WI38 (cell line): Measurements from ENCODE around the gene NOL11.

Source experiments
- H3K4me3 ChIP-seq: 2 replicates; pipeline ENCODE4 v1.5.1; 2011; ENCODE audit warnings: low read depth, mild to moderate bottlenecking, control low read depth, low read length
- TF ChIP-seq, protein P1 (sequence below): IDR thresholded peaks from 2 replicates; pipeline ENCODE4 v1.5.1; 2012; ENCODE audit warnings: low read depth, mild to moderate bottlenecking, control low read depth, low read length

NOL11 gene

DNA sequence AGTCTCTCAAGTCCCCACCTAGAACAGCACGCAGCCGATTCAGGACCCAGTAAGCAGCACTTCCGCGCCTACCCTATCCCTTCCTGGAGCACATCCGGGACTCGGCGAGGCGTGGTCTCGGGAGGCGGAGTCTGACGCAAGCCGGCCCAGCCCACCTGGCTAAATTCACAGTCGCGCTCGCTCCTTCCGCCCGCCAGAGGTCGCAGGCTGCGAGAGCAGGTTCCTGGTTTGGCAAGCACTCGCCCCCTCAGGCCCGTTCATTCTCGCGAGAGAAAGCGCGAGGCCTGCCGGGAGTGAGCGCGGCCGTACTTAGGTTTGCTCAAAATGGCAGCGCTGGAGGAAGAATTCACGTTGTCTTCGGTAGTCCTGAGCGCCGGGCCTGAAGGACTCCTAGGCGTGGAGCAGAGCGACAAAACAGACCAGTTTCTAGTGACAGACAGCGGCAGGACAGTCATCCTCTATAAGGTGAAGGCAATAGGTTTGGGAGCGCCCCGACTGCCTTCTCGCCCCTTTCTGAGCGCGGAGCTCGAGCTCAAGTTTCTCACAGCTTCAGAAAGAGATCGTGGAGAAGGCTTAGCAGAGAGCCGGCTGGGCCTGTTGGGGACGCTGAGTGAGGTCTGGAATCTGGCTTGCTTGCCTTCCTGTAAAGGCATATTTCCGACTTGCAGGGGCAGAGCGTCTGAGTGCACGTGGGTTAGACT, at the start of gene NOL11:
TSS of gene NOL11 (plus strand) at position 313 of the 701 bp plus-strand sequence. CDS start at position 325, 12 bp downstream.
- TF ChIP-seq, protein P1, sequence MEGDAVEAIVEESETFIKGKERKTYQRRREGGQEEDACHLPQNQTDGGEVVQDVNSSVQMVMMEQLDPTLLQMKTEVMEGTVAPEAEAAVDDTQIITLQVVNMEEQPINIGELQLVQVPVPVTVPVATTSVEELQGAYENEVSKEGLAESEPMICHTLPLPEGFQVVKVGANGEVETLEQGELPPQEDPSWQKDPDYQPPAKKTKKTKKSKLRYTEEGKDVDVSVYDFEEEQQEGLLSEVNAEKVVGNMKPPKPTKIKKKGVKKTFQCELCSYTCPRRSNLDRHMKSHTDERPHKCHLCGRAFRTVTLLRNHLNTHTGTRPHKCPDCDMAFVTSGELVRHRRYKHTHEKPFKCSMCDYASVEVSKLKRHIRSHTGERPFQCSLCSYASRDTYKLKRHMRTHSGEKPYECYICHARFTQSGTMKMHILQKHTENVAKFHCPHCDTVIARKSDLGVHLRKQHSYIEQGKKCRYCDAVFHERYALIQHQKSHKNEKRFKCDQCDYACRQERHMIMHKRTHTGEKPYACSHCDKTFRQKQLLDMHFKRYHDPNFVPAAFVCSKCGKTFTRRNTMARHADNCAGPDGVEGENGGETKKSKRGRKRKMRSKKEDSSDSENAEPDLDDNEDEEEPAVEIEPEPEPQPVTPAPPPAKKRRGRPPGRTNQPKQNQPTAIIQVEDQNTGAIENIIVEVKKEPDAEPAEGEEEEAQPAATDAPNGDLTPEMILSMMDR: peak; percentile 88
- peak within 1 kb of the TSS; percentile 78 for H3K4me3 ChIP-seq

DNA sequence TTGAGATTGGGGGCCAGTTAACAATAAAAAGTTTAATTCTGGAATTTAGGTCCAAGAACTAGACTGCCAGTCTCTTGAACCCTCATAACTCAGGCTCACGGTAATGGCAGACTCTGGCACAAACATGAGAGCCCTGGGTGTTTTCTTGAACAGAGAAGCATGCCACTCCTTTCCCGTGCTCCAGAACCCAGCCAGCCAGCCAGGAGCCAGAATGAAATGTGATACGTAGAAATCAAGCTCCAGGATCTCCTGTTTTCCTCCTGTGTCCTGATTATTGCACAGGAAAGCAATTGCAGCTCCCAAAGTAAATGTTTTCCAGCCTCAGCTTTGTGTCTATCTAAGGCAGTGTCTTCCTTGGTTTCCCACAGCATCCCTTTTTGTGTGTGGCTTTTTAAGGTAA, 46.2 kb upstream of the NOL11 start:
- H3K4me3 ChIP-seq: no peak overlapping the region
- TF ChIP-seq, protein P1: no peak

DNA sequence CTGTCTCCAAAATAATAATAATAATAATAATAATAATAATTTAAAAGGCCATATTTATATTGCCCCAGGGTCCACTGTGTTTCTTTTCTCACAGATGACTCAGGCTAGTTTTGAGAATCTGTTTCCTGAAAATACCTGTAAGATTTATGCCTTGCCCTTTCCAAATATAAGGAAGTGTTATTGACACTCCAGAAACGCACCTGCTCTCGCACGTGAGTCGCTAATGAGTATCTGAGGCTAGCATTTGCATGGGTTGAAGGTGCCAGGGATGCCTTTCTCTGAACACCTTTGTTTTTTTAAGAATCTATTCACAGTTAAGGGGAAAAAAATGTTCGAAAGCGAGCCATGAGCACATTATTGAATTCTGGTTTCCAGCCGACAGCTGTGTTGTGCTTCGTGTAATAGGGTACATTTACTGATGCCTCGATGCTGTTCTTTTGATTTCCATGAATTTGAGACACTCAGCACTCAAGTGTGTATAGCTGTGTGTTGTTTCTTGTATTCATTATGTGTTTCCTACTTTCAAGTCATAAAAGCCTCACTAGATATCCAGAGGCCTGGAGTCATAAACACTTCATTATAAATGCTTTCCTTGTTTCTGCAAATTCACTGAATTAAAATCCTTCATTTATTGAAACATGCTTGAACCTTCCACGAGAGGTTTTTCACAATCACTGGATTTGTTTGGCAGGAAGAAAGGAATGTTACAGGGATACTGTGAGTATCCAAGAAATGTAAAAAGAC, 45.0 kb upstream of the NOL11 start:
- TF ChIP-seq, protein P1: no peak

DNA sequence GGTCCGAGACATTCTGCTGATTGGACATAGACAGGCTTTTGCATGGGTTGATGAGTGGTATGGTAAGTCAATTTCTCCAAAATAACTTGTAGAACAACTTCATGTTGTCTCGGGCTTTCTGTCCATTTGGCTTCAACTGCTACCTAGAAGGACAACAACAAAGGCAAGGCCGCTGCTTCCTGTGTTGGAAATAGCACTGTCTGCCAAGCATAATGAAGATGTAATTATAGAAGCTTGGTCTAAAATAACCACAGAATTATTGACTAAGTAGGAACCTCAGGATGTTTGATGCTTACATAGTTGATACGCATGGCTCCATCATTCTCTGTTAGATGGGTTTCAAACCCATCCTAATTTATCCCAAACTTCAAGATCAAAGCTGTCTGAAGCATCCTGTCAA, 42.3 kb upstream of the NOL11 start:
- TF ChIP-seq, protein P1: no peak
- H3K4me3 ChIP-seq: no peak overlapping the region

More for the DNA sequence above, 45.0 kb upstream of the NOL11 start:
- H3K4me3 ChIP-seq: no peak overlapping the region

DNA sequence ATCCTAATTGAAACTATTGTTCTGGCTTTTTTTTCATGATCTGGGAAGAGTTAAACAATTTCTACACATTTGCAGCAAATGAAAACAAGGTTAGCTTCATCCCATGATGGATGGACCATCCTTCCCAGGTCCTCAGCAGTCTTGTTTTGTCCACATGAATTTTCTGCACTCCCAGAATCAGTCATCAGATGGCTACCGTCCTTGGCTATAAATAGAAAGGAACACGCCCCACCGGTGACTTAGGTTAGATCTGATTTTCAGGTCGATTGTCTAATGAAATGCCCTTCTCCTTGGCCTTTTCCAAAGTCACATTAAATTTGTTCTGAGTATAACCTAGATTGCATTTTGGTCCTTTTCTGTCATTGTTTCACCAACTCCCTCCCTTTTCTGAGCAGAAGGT, 41.4 kb upstream of the NOL11 start:
- H3K4me3 ChIP-seq: no peak overlapping the region
- TF ChIP-seq, protein P1: no peak

DNA sequence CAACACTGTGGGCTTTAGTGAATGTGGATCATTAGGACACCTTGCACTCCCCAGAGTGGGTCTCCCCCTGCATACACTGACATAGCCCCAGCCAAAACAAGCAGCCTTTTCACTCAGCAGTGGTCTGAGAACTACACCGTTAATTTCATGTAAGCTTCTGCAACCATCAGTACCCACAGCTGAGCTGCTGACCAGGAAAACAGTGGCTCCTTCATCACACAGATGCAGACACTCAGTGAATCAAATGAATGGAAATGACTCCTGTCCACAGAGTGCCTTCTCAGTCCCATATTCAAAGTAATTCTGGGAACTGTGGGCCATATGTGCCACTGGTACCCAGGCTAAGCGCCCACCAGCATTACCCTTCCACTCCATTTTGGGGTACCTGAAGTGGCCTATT, 39.3 kb upstream of the NOL11 start:
- TF ChIP-seq, protein P1: no peak

DNA sequence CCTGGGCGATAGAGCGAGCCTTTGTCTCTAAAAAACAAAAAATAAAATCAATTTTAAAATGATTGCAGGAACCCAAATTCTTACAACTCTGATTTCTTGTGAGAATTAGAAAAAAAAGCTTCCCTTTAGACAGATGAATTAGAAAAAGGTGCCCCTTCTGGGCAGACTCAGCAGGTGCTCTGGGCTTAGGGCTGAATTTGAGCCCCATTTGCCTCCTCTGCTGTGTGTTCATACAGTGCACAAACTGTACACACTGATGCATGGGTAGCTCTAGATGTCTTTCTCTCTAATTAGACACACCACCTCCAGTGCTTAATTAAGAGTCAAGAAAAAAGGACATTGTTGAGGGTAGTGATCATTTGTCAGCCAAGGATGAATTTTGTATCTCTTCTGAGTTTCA, 38.5 kb upstream of the NOL11 start:
- TF ChIP-seq, protein P1: no peak
- no peak overlapping the region for H3K4me3 ChIP-seq

More for the DNA sequence above, 39.3 kb upstream of the NOL11 start:
- H3K4me3 ChIP-seq: no peak overlapping the region
